ENCODE measurements around the gene MED25.

DNA sequence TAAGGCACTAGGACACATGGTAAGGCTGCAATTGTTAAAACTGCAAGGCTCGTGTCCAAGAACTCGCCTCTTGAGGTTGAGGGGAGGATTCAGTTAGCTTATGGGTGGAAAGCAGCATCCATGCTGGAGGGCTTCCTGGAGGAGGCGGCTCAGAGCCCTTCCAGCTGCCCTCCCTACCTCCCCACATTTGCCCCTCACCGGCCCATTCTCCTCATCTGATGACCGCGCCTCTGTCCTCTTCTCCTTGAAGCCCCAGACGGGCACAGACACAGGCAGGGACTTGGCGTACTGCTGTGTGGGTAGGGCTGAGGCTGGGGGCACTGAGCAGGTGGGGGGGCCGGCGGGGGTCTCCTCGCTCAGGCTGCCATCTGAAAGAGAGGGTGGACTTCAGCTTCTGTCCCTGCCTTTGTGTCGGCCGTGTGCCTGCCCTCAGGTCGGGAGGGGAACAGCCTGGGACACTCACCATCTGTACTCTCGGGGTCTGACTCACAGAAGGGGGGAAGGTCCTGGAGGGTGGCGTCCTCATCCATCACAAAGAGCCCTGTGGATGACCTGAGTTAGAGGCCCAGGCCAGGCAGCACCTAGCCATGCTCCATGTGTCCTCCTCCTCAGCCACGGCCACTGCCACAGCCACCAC is 53.4 kb downstream of the MED25 start:
- no peak for TF ChIP-seq POLR2A (IDR thresholded peaks at IDR 0.05; ENCODE audit: low read depth, low read length)
- no peak for TF ChIP-seq TAF1 (IDR thresholded peaks at IDR 0.05; ENCODE audit: low read depth, low read length)
